B cell (primary cell): Measurements from ENCODE around the gene NME5. TPM values are rescaled to one million over a fixed set of nuclear protein-coding genes. Genes with fewer than 3 reads are reported as not detected.

ENCODE experiments used
- ATAC-seq: fragments of 200-7000 bp; cut with Tn5 transposase; one replicate; pipeline ENCODE4 v1.10.0; 2021; ENCODE audit warnings: low read depth, mild to moderate bottlenecking, moderate number of reproducible peaks, moderate library complexity
- CTCF ChIA-PET: fragments of 350-600 bp; sonication (Branson Sonifier 250); formaldehyde crosslinking; loops from one replicate; lab custom pipeline; 2021; ENCODE audit warnings: antibody characterized with exemption, inconsistent platforms; lab: Charles Lee
- POLR2A ChIA-PET: fragments of 350-600 bp; sonication (Branson Sonifier 250); formaldehyde crosslinking; loops from one replicate; lab custom pipeline; 2021; ENCODE audit warnings: antibody characterized with exemption; lab: Charles Lee
- DNase-seq: peaks from one replicate; pipeline ENCODE4 v3.0.0; 2013
- H2AFZ ChIP-seq: 2 replicates; pipeline ENCODE4 v1.6.1; 2012; ENCODE audit warnings: mild to moderate bottlenecking, low read depth, low read length; ENCODE audit not compliant: insufficient read depth, poor library complexity, severe bottlenecking
- H3K27ac ChIP-seq, 2 donors: 1 replicate in 1 of 2; 2 replicates in 1 of 2; pipeline ENCODE4 v1.5.1; 2012 to 2013; ENCODE audit warnings: low read length in 2 of 2, mild to moderate bottlenecking in 2 of 2, moderate library complexity in 1 of 2
- H3K27me3 ChIP-seq, 4 experiments: fragments of 200-600 bp in 1 of 4; sonication (generic) in 1 of 4; replicated peaks in 1 of 4; 1 replicate in 2 of 4; 2 replicates in 2 of 4; pipeline versions ENCODE4 v1.6.1 to v1.7.0; 2013 to 2016; ENCODE audit warnings: low read length in 3 of 4, mild to moderate bottlenecking in 2 of 4, mixed read lengths in 1 of 4, moderate library complexity in 1 of 4; ENCODE audit not compliant: insufficient read depth in 4 of 4, control insufficient read depth in 3 of 4; ENCODE audit errors: control extremely low read depth in 1 of 4
- H3K36me3 ChIP-seq, 2 experiments: replicated peaks in 1 of 2; 1 replicate in 1 of 2; 2 replicates in 1 of 2; pipeline versions ENCODE4 v1.6.1 to v1.7.1; 2013; ENCODE audit warnings: low read length in 1 of 2; ENCODE audit not compliant: insufficient read depth in 2 of 2, control insufficient read depth in 1 of 2; ENCODE audit errors: control extremely low read depth in 1 of 2, extremely low read depth in 1 of 2
- H3K4me1 ChIP-seq, 2 donors: fragments of 200-600 bp in 1 of 2; sonication (generic) in 1 of 2; 1 replicate in 1 of 2; 2 replicates in 1 of 2; pipeline versions ENCODE4 v1.5.1 to v1.6.1; 2013 to 2017; ENCODE audit warnings: low read length in 2 of 2; ENCODE audit not compliant: control insufficient read depth in 2 of 2, insufficient read depth in 2 of 2
- H3K4me2 ChIP-seq: replicated peaks from 2 replicates; pipeline ENCODE3; 2012; ENCODE audit warnings: mild to moderate bottlenecking, low read depth, low read length; ENCODE audit not compliant: poor library complexity, severe bottlenecking
- H3K4me3 ChIP-seq, 5 experiments: fragments of 200-600 bp in 1 of 5; sonication (generic) in 1 of 5; 1 replicate in 3 of 5; 2 replicates in 2 of 5; pipeline versions ENCODE4 v1.5.1 to v1.7.0; 2011 to 2016; ENCODE audit warnings: low read length in 4 of 5, mild to moderate bottlenecking in 4 of 5, low read depth in 2 of 5, control low read depth in 1 of 5, moderate library complexity in 1 of 5; ENCODE audit not compliant: insufficient read depth in 1 of 5; ENCODE audit errors: control extremely low read depth in 1 of 5, extremely low read depth in 1 of 5
- H3K79me2 ChIP-seq: fragments of 200-600 bp; sonication (generic); one replicate; pipeline ENCODE4 v1.6.0; 2016; ENCODE audit warnings: low read length; ENCODE audit not compliant: control insufficient read depth, insufficient read depth
- H3K9ac ChIP-seq: fragments of 200-600 bp; sonication (generic); 2 replicates; pipeline ENCODE4 v1.6.1; 2017; ENCODE audit warnings: mild to moderate bottlenecking, low read length, moderate library complexity
- H3K9me3 ChIP-seq, 3 donors: one replicate each; pipeline versions ENCODE4 v1.6.1 to v1.7.1; 2013; ENCODE audit warnings: low read length in 2 of 3; ENCODE audit not compliant: control insufficient read depth in 2 of 3, insufficient read depth in 1 of 3; ENCODE audit errors: control extremely low read depth in 1 of 3
- H4K20me1 ChIP-seq: 2 replicates; pipeline ENCODE4 v1.6.0; 2012; ENCODE audit warnings: mild to moderate bottlenecking, low read length; ENCODE audit not compliant: insufficient read depth, control insufficient read depth, poor library complexity, severe bottlenecking
- H3K27ac Mint-ChIP-seq: one replicate; pipeline ENCODE4 v1.8.0; 2021; ENCODE audit warnings: mixed read lengths
- H3K27me3 Mint-ChIP-seq: one replicate; pipeline ENCODE4 v1.8.0; 2021; ENCODE audit warnings: mixed read lengths
- H3K4me1 Mint-ChIP-seq: one replicate; pipeline ENCODE4 v1.8.0; 2021; ENCODE audit warnings: mixed read lengths
- H3K4me3 Mint-ChIP-seq: one replicate; pipeline ENCODE4 v1.8.0; 2021; ENCODE audit warnings: mixed read lengths
- H3K9me3 Mint-ChIP-seq: one replicate; pipeline ENCODE4 v1.8.0; 2022; ENCODE audit warnings: mixed read lengths; ENCODE audit not compliant: insufficient read depth
- CTCF ChIP-seq: fragments of 200-600 bp; IDR thresholded peaks from one replicate; pipeline ENCODE4 v1.8.0; 2022; ENCODE audit warnings: antibody characterized with exemption, mild to moderate bottlenecking
- EZH2 ChIP-seq: IDR thresholded peaks from 2 replicates; pipeline ENCODE4 v1.6.1; 2012; ENCODE audit warnings: borderline replicate concordance, low read depth, mild to moderate bottlenecking, moderate library complexity, low read length; ENCODE audit not compliant: insufficient read depth, poor library complexity, severe bottlenecking
- WGBS: methylation state at CpG from one replicate; pipeline ENCODE4 v1.1.5; 2013; ENCODE audit warnings: missing lambda C conversion rate; ENCODE audit not compliant: insufficient coverage; 5-methylcytosine and 5-hydroxymethylcytosine counted together
- intact Hi-C: fragments of 100-400 bp; cut with micrococcal nuclease; formaldehyde crosslinking; loops from one replicate; pipeline ENCODE4 v1.10.0; 2022
- polyA plus RNA-seq: library from polyadenylated mRNA; depleted of rRNA; stranded (reverse); fragments of >200 nt; gene quantifications from 2 replicates; pipeline ENCODE4 v1.2.3, GENCODE V29; 2012
- total RNA-seq, 2 donors: library from RNA; stranded (reverse); fragments of 120-200 nt in 1 of 2; gene quantifications; 1 replicate in 1 of 2; 2 replicates in 1 of 2; pipeline versions ENCODE4 v1.2.3 to v1.2.4, GENCODE V29; 2013 to 2022

NME5 gene
- total and polyA plus RNA-seq, 2 donors (not counting 1 experiment from before 2014, with no cell fraction given): not detected

GRCh38 chr5:138139781-138140090 is 508 bp upstream of the NME5 start:
- peaks cover 0 to 4% (median 0%) of the 10 kb centered on the region in 3 donors for H3K9me3 ChIP-seq
- no peak overlapping the region for H3K4me3 Mint-ChIP-seq
- no peak for ATAC-seq
- ChIA-PET POLR2A (interaction anchor here (0.6 kb wide), 1 partner anchor 35 kb away, joined by 4 read pairs; no protein-coding TSS in a partner anchor), CTCF (interaction anchor here (1.0 to 1.6 kb wide), 5 partner anchors 30 to 479 kb away, joined by 3 to 6 read pairs (median 4); no protein-coding TSS in a partner anchor)
- 89% methylated on average over 1 of the region's 3 CpGs for WGBS
- H3K9ac ChIP-seq: no peak overlapping the region
- H3K27ac Mint-ChIP-seq: no peak overlapping the region
- no peak overlapping the region for H3K27ac ChIP-seq
- peaks cover 9% of the 10 kb centered on the region for H3K4me1 Mint-ChIP-seq
- peak overlapping the region; percentile 60 for H3K4me2 ChIP-seq
- TF ChIP-seq EZH2: no peak
- TF ChIP-seq CTCF: no peak
- H3K9me3 Mint-ChIP-seq: no peaks in the 10 kb centered on the region
- H3K4me1 ChIP-seq: peaks cover 5 to 8% of the 10 kb centered on the region in 2 donors
- no peaks in the 10 kb centered on the region for H4K20me1 ChIP-seq
- DNase-seq: no peak
- no peak overlapping the region for H2AFZ ChIP-seq
- H3K27me3 Mint-ChIP-seq: peaks cover 16% of the 10 kb centered on the region
- no peaks in the 10 kb centered on the region for H3K79me2 ChIP-seq
- H3K36me3 ChIP-seq: no peaks in the 10 kb centered on the region
- peak overlapping the region in 1 of 5 experiments; percentile 33 for H3K4me3 ChIP-seq
- intact Hi-C loops: loop anchor here (10.0 kb wide), 1 partner anchor 475 kb away; no protein-coding TSS in a partner anchor
- peaks cover 0 to 6% (median 5%) of the 10 kb centered on the region in 4 experiments for H3K27me3 ChIP-seq

DNA sequence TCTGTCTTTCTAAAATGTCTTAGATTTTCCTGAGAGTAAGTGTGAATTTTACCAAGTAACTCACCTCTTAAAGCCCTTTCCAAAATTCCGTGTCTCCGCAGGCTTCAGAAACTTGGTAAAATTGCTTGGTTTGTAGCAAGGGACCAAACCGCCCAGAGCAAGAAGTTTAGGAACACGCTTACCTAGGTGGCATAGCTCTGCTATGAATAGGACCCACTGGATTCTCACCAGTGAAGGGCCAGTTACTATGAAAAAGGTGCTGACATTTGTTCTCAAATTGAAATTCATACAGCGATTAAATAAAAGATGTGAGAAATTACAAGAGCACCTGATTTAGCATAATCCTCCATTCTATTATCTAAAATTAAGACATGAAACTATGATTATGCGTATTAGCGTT is 6.7 kb downstream of the NME5 start:
- intact Hi-C loops: loop anchor here (10.0 kb wide), 1 partner anchor 468 kb away; no protein-coding TSS in a partner anchor
- H3K27ac ChIP-seq: no peak overlapping the region
- no peaks in the 10 kb centered on the region for H3K9me3 ChIP-seq
- CTCF ChIA-PET: interaction anchor here (0.6 to 8.2 kb wide), 18 partner anchors 13 to 812 kb away, joined by 3 to 278 read pairs (median 6); partner anchors contain the start of genes FAM13B, KDM3B and WNT8A
- no peak overlapping the region for H3K4me3 Mint-ChIP-seq
- peak overlapping the region in 1 of 5 experiments; percentile 45 for H3K4me3 ChIP-seq
- H3K4me2 ChIP-seq: peak overlapping the region; percentile 65
- H3K27ac Mint-ChIP-seq: no peak overlapping the region
- H3K9ac ChIP-seq: no peak overlapping the region
- H3K27me3 Mint-ChIP-seq: peaks cover 25% of the 10 kb centered on the region
- no peaks in the 10 kb centered on the region for H3K36me3 ChIP-seq
- no peaks in the 10 kb centered on the region for H3K79me2 ChIP-seq
- H3K27me3 ChIP-seq: no peaks in the 10 kb centered on the region
- peaks cover 1% of the 10 kb centered on the region for H3K4me1 Mint-ChIP-seq
- POLR2A ChIA-PET: interaction anchor here (0.7 kb wide), 1 partner anchor 353 kb away, joined by 3 read pairs; no protein-coding TSS in a partner anchor
- H4K20me1 ChIP-seq: no peaks in the 10 kb centered on the region
- no peak for ATAC-seq
- TF ChIP-seq EZH2: no peak
- TF ChIP-seq CTCF: no peak
- DNase-seq: no peak
- peak overlapping the region; percentile 55 for H2AFZ ChIP-seq
- WGBS: 89% methylated on average over 3 of the region's 7 CpGs
- H3K4me1 ChIP-seq: peaks cover 0 to 4% of the 10 kb centered on the region in 2 donors
- H3K9me3 Mint-ChIP-seq: no peaks in the 10 kb centered on the region
